ENCODE measurements around the gene ZMYM1. TPM values are rescaled to one million over a fixed set of nuclear protein-coding genes. Genes with fewer than 3 reads are reported as not detected.

The ZMYM1 gene
- total and polyA plus RNA-seq, 2 experiments from 2014 or later = 37.4 to 51.0 TPM

DNA sequence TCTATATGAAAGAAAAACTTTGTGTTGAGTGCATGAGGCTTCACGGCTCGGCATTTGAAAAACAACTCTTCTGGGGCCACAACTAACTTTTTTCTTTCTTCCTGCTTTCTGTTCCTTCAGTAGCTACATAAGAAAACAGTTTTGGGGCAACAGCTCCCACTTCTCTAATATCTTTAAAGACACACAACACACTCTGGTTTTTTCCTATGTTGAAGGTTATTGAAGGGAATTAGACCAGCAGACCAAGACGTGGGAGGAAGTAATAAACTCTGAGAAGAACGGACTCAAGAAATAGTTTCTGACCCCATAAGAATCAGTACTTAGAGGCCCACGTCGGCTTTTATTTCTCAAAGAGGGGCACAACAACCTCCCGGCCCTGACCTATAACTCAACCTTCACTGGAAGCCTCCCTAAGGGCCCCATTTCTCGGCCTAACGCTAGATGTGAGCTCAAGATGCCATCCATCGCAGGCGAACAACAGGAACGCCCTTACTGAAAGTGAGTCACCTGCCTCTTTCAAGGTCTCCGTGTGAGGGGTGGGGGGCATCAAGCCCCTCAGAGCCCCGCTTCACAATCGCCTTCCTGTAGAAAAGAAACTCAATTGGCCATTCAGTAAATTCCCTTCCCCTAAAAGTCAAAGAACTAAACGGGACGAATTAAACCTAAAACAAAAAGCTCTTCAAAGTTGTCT, 48.3 kb upstream of the ZMYM1 start (continued):
- TF ChIP-seq, protein P1, sequence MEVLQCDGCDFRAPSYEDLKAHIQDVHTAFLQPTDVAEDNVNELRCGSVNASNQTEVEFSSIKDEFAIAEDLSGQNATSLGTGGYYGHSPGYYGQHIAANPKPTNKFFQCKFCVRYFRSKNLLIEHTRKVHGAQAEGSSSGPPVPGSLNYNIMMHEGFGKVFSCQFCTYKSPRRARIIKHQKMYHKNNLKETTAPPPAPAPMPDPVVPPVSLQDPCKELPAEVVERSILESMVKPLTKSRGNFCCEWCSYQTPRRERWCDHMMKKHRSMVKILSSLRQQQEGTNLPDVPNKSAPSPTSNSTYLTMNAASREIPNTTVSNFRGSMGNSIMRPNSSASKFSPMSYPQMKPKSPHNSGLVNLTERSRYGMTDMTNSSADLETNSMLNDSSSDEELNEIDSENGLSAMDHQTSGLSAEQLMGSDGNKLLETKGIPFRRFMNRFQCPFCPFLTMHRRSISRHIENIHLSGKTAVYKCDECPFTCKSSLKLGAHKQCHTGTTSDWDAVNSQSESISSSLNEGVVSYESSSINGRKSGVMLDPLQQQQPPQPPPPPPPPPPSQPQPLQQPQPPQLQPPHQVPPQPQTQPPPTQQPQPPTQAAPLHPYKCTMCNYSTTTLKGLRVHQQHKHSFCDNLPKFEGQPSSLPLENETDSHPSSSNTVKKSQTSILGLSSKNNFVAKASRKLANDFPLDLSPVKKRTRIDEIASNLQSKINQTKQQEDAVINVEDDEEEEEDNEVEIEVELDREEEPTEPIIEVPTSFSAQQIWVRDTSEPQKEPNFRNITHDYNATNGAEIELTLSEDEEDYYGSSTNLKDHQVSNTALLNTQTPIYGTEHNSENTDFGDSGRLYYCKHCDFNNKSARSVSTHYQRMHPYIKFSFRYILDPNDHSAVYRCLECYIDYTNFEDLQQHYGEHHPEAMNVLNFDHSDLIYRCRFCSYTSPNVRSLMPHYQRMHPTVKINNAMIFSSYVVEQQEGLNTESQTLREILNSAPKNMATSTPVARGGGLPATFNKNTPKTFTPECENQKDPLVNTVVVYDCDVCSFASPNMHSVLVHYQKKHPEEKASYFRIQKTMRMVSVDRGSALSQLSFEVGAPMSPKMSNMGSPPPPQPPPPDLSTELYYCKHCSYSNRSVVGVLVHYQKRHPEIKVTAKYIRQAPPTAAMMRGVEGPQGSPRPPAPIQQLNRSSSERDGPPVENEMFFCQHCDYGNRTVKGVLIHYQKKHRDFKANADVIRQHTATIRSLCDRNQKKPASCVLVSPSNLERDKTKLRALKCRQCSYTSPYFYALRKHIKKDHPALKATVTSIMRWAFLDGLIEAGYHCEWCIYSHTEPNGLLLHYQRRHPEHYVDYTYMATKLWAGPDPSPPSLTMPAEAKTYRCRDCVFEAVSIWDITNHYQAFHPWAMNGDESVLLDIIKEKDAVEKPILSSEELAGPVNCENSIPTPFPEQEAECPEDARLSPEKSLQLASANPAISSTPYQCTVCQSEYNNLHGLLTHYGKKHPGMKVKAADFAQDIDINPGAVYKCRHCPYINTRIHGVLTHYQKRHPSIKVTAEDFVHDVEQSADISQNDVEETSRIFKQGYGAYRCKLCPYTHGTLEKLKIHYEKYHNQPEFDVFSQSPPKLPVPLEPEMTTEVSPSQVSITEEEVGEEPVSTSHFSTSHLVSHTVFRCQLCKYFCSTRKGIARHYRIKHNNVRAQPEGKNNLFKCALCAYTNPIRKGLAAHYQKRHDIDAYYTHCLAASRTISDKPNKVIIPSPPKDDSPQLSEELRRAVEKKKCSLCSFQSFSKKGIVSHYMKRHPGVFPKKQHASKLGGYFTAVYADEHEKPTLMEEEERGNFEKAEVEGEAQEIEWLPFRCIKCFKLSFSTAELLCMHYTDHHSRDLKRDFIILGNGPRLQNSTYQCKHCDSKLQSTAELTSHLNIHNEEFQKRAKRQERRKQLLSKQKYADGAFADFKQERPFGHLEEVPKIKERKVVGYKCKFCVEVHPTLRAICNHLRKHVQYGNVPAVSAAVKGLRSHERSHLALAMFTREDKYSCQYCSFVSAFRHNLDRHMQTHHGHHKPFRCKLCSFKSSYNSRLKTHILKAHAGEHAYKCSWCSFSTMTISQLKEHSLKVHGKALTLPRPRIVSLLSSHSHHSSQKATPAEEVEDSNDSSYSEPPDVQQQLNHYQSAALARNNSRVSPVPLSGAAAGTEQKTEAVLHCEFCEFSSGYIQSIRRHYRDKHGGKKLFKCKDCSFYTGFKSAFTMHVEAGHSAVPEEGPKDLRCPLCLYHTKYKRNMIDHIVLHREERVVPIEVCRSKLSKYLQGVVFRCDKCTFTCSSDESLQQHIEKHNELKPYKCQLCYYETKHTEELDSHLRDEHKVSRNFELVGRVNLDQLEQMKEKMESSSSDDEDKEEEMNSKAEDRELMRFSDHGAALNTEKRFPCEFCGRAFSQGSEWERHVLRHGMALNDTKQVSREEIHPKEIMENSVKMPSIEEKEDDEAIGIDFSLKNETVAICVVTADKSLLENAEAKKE (CRISPR knock-in tag; IDR thresholded peaks at IDR 0.05) = no peak
- no peak for TF ChIP-seq POLR2AphosphoS5 (IDR thresholded peaks at IDR 0.05; ENCODE audit: low read depth)
- no peak for TF ChIP-seq JUNB (IDR thresholded peaks at IDR 0.05; ENCODE audit: unreplicated experiment)
- TF ChIP-seq STAT1 (IDR thresholded peaks at IDR 0.05; ENCODE audit: unreplicated experiment) = no peak
- no peak for TF ChIP-seq ZNF114 (CRISPR knock-in tag; IDR thresholded peaks at IDR 0.05)
- no peak for TF ChIP-seq CREB1 (CRISPR knock-in tag; IDR thresholded peaks at IDR 0.05; ENCODE audit: low read depth)
- TF ChIP-seq, protein P2, sequence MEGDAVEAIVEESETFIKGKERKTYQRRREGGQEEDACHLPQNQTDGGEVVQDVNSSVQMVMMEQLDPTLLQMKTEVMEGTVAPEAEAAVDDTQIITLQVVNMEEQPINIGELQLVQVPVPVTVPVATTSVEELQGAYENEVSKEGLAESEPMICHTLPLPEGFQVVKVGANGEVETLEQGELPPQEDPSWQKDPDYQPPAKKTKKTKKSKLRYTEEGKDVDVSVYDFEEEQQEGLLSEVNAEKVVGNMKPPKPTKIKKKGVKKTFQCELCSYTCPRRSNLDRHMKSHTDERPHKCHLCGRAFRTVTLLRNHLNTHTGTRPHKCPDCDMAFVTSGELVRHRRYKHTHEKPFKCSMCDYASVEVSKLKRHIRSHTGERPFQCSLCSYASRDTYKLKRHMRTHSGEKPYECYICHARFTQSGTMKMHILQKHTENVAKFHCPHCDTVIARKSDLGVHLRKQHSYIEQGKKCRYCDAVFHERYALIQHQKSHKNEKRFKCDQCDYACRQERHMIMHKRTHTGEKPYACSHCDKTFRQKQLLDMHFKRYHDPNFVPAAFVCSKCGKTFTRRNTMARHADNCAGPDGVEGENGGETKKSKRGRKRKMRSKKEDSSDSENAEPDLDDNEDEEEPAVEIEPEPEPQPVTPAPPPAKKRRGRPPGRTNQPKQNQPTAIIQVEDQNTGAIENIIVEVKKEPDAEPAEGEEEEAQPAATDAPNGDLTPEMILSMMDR (conservative IDR thresholded peaks at IDR 0.05; ENCODE audit: low read depth in 2 of 2) = no peak
- TF ChIP-seq ZNF331 (CRISPR knock-in tag; IDR thresholded peaks at IDR 0.05; ENCODE audit: low read depth) = no peak
